NCI-H69 (cell line): ENCODE results near the gene METTL1.
A peak's percentile ranks its signal among the peaks of the same experiment; 100 is the strongest.

Experiments used
- DNase-seq: peaks from one replicate; lab custom pipeline; 2025; lab: John Stamatoyannopoulos, UW

METTL1 gene

GRCh38 chr12:57754411-57755193 is 17.3 kb downstream of the METTL1 start, which contains the start of gene MARCHF9:
Gene MARCHF9, plus strand, starts transcription at chr12:57755103. Its CDS starts 426 bp downstream, at chr12:57755529.
- DNase-seq, result peak; percentile 97

- DNase-seq, result no peak
Observed at GRCh38 chr12:57753756-57754337, 18.1 kb downstream of the METTL1 start.

- no peak for DNase-seq
Observed at GRCh38 chr12:57752668-57753000, 19.3 kb downstream of the METTL1 start.

GRCh38 chr12:57751788-57752667 is 19.9 kb downstream of the METTL1 start, which contains the start of gene CDK4:
Gene CDK4, minus strand, starts transcription at chr12:57752310. Its CDS starts 593 bp downstream, at chr12:57751717.
- DNase-seq, result peak; percentile 100

- no peak for DNase-seq
Observed at GRCh38 chr12:57751432-57751787, 20.5 kb downstream of the METTL1 start.

GRCh38 chr12:57750561-57751431 is 21.1 kb downstream of the METTL1 start:
- no peak for DNase-seq

- DNase-seq, result no peak
Observed at GRCh38 chr12:57749061-57749460, 22.8 kb downstream of the METTL1 start.

GRCh38 chr12:57746025-57746424 is 25.9 kb downstream of the METTL1 start:
- no peak for DNase-seq

GRCh38 chr12:57745485-57745881 is 26.4 kb downstream of the METTL1 start:
- DNase-seq, result no peak

GRCh38 chr12:57744777-57745484 is 27.0 kb downstream of the METTL1 start, which contains the start of gene TSPAN31:
Gene TSPAN31, plus strand, starts transcription at chr12:57745039. Its CDS starts 116 bp downstream, at chr12:57745155.
- DNase-seq, result peak; percentile 99

GRCh38 chr12:57744194-57744776 is 27.6 kb downstream of the METTL1 start:
- DNase-seq, result peak; percentile 92

GRCh38 chr12:57743769-57744168 is 28.1 kb downstream of the METTL1 start:
- DNase-seq, result no peak

GRCh38 chr12:57741844-57742738 is 29.8 kb downstream of the METTL1 start:
- DNase-seq, result peak; percentile 8

GRCh38 chr12:57741413-57741789 is 30.5 kb downstream of the METTL1 start:
- DNase-seq, result no peak

GRCh38 chr12:57740656-57741412 is 31.1 kb downstream of the METTL1 start:
- DNase-seq, result peak; percentile 50

GRCh38 chr12:57739914-57740538 is 31.9 kb downstream of the METTL1 start:
- DNase-seq, result no peak

GRCh38 chr12:57739387-57739786 is 32.5 kb downstream of the METTL1 start:
- peak; percentile 14 for DNase-seq

- peak; percentile 84 for DNase-seq
Observed at GRCh38 chr12:57738661-57739237, 33.2 kb downstream of the METTL1 start, which contains the start of gene AGAP2. Gene AGAP2, minus strand, starts transcription at chr12:57738742. Its CDS starts 496 bp downstream, at chr12:57738246.
